ENCODE results near the gene LIMK2.
"Not testable (repeated sequence)": the region's sequence is repeated elsewhere in the genome, so short reads cannot be mapped to it uniquely, and the experiment has no call there.

- not testable (repeated sequence) for TF ChIP-seq CTCF (IDR thresholded peaks at IDR 0.05; ENCODE audit: low read depth, low read length, missing input control); RAD21 (IDR thresholded peaks at IDR 0.05); REST (IDR thresholded peaks at IDR 0.05); RXRA (IDR thresholded peaks at IDR 0.05)
These were observed 33.9 kb downstream of the LIMK2 start for GRCh38 chr22:31245998-31246397.

Measured in liver (tissue), 3 donors.